Loucy (cell line): ENCODE measurements around the gene ACADSB.

ENCODE experiments used
- H2AFZ ChIP-seq: fragments of 200-600 bp; sonication (generic); 2 replicates; pipeline ENCODE4 v1.6.0; 2016; ENCODE audit warnings: antibody characterized with exemption, mild to moderate bottlenecking, low read length, moderate library complexity
- H3F3A ChIP-seq: fragments of 200-600 bp; 2 replicates; pipeline ENCODE4 v1.6.0; 2016; ENCODE audit warnings: antibody characterized with exemption, low read depth, mild to moderate bottlenecking
- H3K27me3 ChIP-seq: fragments of 200-600 bp; sonication (generic); 2 replicates; pipeline ENCODE4 v1.6.1; 2014; ENCODE audit warnings: low read length, mild to moderate bottlenecking; ENCODE audit not compliant: insufficient read depth, poor library complexity, severe bottlenecking
- H3K36me3 ChIP-seq: fragments of 200-600 bp; sonication (generic); 2 replicates; pipeline ENCODE4 v1.6.1; 2016; ENCODE audit warnings: low read length; ENCODE audit not compliant: insufficient read depth
- H3K4me1 ChIP-seq: fragments of 200-600 bp; sonication (generic); 2 replicates; pipeline ENCODE4 v1.5.1; 2014; ENCODE audit warnings: low read length, mild to moderate bottlenecking; ENCODE audit not compliant: insufficient read depth, poor library complexity, severe bottlenecking
- H3K4me2 ChIP-seq: fragments of 200-600 bp; sonication (generic); 2 replicates; pipeline ENCODE4 v1.6.0; 2014; ENCODE audit warnings: antibody characterized with exemption, low read length, low read depth, mild to moderate bottlenecking; ENCODE audit not compliant: poor library complexity, severe bottlenecking
- H3K4me3 ChIP-seq: fragments of 200-600 bp; sonication (generic); 2 replicates; pipeline ENCODE4 v1.5.1; 2014; ENCODE audit warnings: low read length, mild to moderate bottlenecking, mixed read lengths; ENCODE audit not compliant: poor library complexity, severe bottlenecking
- H3K79me2 ChIP-seq: fragments of 200-600 bp; sonication (generic); 2 replicates; pipeline ENCODE4 v1.6.1; 2014; ENCODE audit warnings: low read length; ENCODE audit not compliant: insufficient read depth
- H3K9ac ChIP-seq: fragments of 200-600 bp; sonication (generic); 2 replicates; pipeline ENCODE4 v1.6.0; 2014; ENCODE audit warnings: mild to moderate bottlenecking, low read depth, low read length, moderate library complexity; ENCODE audit not compliant: poor library complexity, severe bottlenecking
- H3K9me2 ChIP-seq: fragments of 200-600 bp; sonication (generic); replicated peaks from 2 replicates; pipeline ENCODE4 v1.6.1; 2016; ENCODE audit warnings: low read depth, low read length, mixed read lengths
- H3K9me3 ChIP-seq: fragments of 200-600 bp; sonication (generic); 2 replicates; pipeline ENCODE4 v1.6.1; 2014; ENCODE audit warnings: mild to moderate bottlenecking, antibody characterized with exemption, low read length, low read depth; ENCODE audit not compliant: insufficient read depth
- H4K20me1 ChIP-seq: fragments of 200-600 bp; sonication (generic); 2 replicates; pipeline ENCODE4 v1.6.0; 2014; ENCODE audit warnings: antibody characterized with exemption, low read length, mild to moderate bottlenecking; ENCODE audit not compliant: insufficient read depth, poor library complexity, severe bottlenecking
- CTCF ChIP-seq: fragments of 200-600 bp; sonication (generic); conservative IDR thresholded peaks from 2 replicates; pipeline ENCODE4 v1.5.1; 2014; ENCODE audit warnings: mild to moderate bottlenecking, antibody characterized with exemption, low read length
- EZH2phosphoT487 ChIP-seq: fragments of 200-600 bp; IDR thresholded peaks from 2 replicates; pipeline ENCODE4 v1.6.1; 2018; ENCODE audit warnings: antibody characterized with exemption, mild to moderate bottlenecking, moderate library complexity, borderline replicate concordance

ACADSB gene

GRCh38 chr10:122998934-122999333 lies 9.9 kb upstream of the ACADSB start:
- Histone ChIP-seq H3K4me2 (no peak overlapping the region), H3K9me3 (no peaks in the 10 kb centered on the region), H3K4me3 (no peak overlapping the region), H3K27me3 (no peaks in the 10 kb centered on the region), H3K9ac (no peak overlapping the region), H2AFZ (no peak overlapping the region), H4K20me1 (peaks cover 5% of the 10 kb centered on the region), H3K9me2 (no peaks in the 10 kb centered on the region), H3K36me3 (peaks cover 33% of the 10 kb centered on the region), H3K4me1 (no peaks in the 10 kb centered on the region), H3F3A (no peaks in the 10 kb centered on the region), H3K79me2 (peaks cover 26% of the 10 kb centered on the region)
- TF ChIP-seq EZH2phosphoT487 (no peak), CTCF (no peak)

GRCh38 chr10:122999347-122999746 lies 9.5 kb upstream of the ACADSB start:
- H3K27me3 ChIP-seq = no peaks in the 10 kb centered on the region

GRCh38 chr10:123000155-123000554 lies 8.7 kb upstream of the ACADSB start:
- no peaks in the 10 kb centered on the region for H3K9me2 ChIP-seq
- H3K4me3 ChIP-seq = no peak overlapping the region
- peaks cover 37% of the 10 kb centered on the region for H3K79me2 ChIP-seq
- peaks cover 23% of the 10 kb centered on the region for H3K36me3 ChIP-seq
- H3K4me1 ChIP-seq = peaks cover 6% of the 10 kb centered on the region
- H3K27me3 ChIP-seq = no peaks in the 10 kb centered on the region
- H3F3A ChIP-seq = no peaks in the 10 kb centered on the region
- H3K4me2 ChIP-seq = no peak overlapping the region
- H3K9ac ChIP-seq = no peak overlapping the region
- no peaks in the 10 kb centered on the region for H3K9me3 ChIP-seq
- TF ChIP-seq CTCF = no peak
- no peak for TF ChIP-seq EZH2phosphoT487
- H4K20me1 ChIP-seq = peaks cover 11% of the 10 kb centered on the region
- no peak overlapping the region for H2AFZ ChIP-seq

More at GRCh38 chr10:122999347-122999746, 9.5 kb upstream of the ACADSB start:
- Histone ChIP-seq H2AFZ (no peak overlapping the region), H3K4me1 (no peaks in the 10 kb centered on the region), H3K36me3 (peaks cover 29% of the 10 kb centered on the region), H3K4me2 (no peak overlapping the region), H3K4me3 (no peak overlapping the region), H3K9ac (no peak overlapping the region), H3K9me2 (no peaks in the 10 kb centered on the region), H3F3A (no peaks in the 10 kb centered on the region), H4K20me1 (peaks cover 5% of the 10 kb centered on the region), H3K9me3 (no peaks in the 10 kb centered on the region), H3K79me2 (peaks cover 30% of the 10 kb centered on the region)
- TF ChIP-seq CTCF = no peak
- no peak for TF ChIP-seq EZH2phosphoT487
